Breast epithelium (tissue), 3 donors: Measurements from ENCODE around the gene CORO2B.

Experiments used
- CTCF ChIP-seq, 3 donors: fragments of 450-650 bp; IDR thresholded peaks; one replicate each; pipeline ENCODE4 v1.5.1; 2016 to 2017; ENCODE audit warnings: antibody characterized with exemption in 3 of 3, mild to moderate bottlenecking in 3 of 3, moderate library complexity in 3 of 3
- POLR2A ChIP-seq: fragments of 450-650 bp; IDR thresholded peaks from one replicate; pipeline ENCODE4 v1.6.1; 2016; ENCODE audit warnings: antibody characterized with exemption, mild to moderate bottlenecking, moderate library complexity
- POLR2AphosphoS5 ChIP-seq, 3 donors: sonication (generic); formaldehyde crosslinking; IDR thresholded peaks; one replicate each; pipeline ENCODE4 v1.6.1; 2017; ENCODE audit warnings: antibody characterized with exemption in 3 of 3

GRCh38 chr15:68593341-68593740, 14.5 kb downstream of the CORO2B start:
- TF ChIP-seq POLR2AphosphoS5 (IDR thresholded peaks at IDR 0.05) (no peak), CTCF (IDR thresholded peaks at IDR 0.05) (no peak), POLR2A (no peak)
